HG03135 (cell line): ENCODE measurements around the gene NSD1.
A peak's percentile ranks its signal among the peaks of the same experiment; 100 is the strongest.

ENCODE experiments used
- ATAC-seq: cut with Tn5 transposase; IDR thresholded peaks from one replicate; pipeline ENCODE4 v1.9.1; 2021; ENCODE audit warnings: mild to moderate bottlenecking, moderate library complexity; ENCODE audit not compliant: unreplicated experiment

The NSD1 gene, protein sequence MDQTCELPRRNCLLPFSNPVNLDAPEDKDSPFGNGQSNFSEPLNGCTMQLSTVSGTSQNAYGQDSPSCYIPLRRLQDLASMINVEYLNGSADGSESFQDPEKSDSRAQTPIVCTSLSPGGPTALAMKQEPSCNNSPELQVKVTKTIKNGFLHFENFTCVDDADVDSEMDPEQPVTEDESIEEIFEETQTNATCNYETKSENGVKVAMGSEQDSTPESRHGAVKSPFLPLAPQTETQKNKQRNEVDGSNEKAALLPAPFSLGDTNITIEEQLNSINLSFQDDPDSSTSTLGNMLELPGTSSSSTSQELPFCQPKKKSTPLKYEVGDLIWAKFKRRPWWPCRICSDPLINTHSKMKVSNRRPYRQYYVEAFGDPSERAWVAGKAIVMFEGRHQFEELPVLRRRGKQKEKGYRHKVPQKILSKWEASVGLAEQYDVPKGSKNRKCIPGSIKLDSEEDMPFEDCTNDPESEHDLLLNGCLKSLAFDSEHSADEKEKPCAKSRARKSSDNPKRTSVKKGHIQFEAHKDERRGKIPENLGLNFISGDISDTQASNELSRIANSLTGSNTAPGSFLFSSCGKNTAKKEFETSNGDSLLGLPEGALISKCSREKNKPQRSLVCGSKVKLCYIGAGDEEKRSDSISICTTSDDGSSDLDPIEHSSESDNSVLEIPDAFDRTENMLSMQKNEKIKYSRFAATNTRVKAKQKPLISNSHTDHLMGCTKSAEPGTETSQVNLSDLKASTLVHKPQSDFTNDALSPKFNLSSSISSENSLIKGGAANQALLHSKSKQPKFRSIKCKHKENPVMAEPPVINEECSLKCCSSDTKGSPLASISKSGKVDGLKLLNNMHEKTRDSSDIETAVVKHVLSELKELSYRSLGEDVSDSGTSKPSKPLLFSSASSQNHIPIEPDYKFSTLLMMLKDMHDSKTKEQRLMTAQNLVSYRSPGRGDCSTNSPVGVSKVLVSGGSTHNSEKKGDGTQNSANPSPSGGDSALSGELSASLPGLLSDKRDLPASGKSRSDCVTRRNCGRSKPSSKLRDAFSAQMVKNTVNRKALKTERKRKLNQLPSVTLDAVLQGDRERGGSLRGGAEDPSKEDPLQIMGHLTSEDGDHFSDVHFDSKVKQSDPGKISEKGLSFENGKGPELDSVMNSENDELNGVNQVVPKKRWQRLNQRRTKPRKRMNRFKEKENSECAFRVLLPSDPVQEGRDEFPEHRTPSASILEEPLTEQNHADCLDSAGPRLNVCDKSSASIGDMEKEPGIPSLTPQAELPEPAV (N-terminal part only)

DNA sequence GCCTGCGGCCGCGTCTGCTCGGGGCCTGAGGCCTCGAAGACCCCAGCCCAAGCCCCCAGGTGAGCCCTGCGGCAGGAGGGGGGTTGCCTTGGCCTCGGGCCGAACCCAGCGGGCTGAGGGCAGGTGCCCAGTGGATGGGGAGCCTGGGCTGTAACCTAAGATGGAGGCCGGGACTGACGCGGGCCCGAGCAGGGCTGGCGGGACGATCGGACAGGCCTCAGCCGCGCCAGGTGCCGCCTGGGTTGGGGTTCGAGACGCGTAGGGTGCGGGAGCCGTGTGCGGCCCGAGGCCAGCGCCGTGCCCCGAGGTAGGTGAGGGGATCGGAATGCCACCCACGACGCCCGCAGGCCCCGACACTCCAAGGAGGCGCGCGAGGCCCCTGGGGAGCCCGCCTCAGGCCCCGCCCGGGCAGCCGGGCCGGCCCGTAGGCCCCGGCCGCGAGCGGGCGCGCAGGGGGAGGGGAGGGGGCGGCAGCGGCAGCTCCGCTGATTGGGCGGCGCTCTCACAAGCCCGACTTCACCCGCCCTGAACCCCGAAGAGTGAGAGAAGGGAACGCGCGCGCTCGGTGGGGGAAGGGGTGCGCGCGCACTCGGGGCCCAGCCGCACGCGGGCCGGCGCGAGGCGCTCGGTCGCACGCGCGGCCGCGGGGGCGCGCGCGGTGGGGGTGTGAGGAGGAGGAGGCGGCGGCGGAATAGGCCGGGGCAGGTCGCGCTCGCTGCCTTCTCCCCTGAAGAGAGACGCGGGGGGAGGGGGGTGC lies at the start of gene NSD1:
TSS of gene NSD1 (plus strand) at position 678 of the 757 bp plus-strand sequence. CDS start 1,331 bp downstream, outside the sequence.
- ATAC-seq: peak; percentile 65

DNA sequence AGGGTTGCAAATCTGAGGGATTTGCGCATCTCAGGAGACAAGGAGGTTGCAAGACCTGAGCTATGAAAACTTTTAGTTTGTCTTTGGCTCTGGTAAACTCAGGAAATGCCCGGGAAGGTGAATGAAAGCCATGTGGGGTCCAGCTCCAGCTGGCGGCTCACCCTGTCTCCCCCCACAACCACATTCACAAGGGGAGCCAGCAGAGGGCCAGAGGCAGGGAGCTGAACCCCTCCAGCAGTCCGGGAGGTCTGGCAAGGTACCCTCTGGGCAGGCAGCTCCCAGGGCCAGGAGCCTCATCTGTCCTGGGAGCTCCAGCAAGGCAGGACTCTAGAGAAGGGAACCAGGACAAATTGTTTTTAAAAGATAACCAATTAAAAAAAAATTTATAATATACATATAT lies 49.4 kb upstream of the NSD1 start:
- no peak for ATAC-seq

DNA sequence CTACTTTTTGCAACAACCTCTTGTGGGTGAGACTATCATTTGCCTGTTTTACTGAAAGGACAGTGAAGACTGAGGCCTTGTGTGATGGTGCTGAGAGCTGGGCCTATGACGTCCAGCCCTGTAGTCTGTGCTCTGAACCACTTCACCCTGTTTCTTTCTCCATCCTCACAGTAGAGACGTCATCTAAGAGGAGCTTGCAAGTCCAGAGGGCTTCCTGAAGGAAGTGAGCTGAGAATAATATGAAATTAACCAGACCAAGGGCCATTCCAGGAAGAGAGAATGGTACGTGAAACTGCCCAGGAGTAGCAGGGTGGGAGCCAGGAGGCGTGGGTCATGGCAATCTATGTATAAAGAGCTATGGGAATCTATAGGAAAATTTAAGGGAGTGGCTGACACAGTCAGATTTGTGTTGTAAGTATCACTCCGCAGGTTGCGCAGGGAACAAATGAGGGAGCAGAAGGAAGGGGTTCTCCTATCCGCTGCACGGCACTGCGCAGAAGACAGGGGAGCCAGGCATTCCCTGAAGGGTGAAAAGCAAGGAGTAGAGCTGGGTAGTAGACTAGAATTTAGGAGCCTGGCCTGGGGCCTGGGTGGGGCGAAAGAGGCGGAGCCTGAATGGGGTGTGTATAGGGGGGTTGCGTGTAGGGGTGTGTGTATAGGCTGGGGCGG lies 47.5 kb upstream of the NSD1 start:
- ATAC-seq: no peak

DNA sequence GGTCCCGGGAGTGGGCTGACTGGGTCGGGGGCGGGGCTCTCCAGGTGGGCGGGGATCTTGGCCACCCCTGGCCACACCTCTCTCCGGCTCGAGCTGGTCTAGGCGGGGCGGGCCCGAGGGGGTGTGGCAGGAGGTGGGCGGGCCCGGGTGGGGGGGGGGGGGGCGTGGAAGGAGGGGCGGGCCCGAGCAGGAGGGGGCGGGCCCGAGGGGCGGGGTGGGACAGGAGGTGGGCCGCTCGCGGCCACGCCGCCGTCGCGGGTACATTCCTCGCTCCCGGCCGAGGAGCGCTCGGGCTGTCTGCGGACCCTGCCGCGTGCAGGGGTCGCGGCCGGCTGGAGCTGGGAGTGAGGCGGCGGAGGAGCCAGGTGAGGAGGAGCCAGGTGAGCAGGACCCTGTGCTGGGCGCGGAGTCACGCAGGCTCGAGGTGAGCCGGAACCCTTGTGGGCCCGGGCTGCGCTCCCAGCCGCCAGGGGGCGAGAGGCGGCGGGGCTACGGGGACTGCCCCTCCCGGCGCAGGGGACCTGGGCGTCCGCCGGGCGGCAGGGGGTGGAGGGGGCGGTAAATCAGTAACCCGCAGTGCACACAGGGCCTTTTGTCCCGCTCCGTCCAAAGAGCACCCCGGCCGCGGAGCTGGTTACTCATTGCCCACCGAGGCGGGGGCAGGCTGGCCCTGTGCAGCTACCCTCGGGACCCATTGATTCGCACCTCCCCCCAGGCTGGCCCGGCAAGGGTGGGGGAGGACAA lies 46.7 kb upstream of the NSD1 start, which contains the start of gene FGFR4:
TSS of gene FGFR4 (plus strand) at position 262 of the 744 bp plus-strand sequence. CDS start 2,688 bp downstream, outside the sequence.
- ATAC-seq: peak; percentile 70

DNA sequence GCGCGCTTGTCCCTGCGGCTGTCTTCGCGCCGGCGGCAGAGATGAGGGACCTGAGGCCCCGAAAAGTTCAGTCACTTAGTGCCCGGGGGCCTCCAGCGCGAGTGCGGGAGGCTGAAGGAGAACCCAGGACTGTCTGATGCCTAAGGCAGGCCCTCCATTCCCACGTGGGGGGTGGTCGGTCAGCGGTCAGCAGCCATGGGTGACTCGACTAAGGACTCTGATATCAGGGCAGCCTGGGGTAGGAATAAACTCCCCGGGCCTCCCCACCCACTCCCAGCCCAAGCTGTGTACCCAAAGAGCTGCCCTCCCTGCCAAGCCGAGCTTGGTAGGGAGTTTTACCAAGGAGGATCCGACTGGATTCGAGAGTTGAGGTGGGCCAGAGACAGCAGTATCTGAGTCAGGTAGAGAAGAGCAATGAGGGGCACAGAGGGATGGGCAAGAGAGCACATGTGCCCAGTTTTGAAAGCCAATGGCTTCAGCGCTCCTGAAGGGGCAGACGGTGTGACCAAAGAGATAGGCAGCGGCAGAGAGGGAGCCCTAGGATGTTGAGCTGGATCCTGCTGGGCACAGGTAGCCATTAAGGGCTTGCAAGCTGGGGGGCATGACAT lies 46.1 kb upstream of the NSD1 start:
- ATAC-seq: no peak

DNA sequence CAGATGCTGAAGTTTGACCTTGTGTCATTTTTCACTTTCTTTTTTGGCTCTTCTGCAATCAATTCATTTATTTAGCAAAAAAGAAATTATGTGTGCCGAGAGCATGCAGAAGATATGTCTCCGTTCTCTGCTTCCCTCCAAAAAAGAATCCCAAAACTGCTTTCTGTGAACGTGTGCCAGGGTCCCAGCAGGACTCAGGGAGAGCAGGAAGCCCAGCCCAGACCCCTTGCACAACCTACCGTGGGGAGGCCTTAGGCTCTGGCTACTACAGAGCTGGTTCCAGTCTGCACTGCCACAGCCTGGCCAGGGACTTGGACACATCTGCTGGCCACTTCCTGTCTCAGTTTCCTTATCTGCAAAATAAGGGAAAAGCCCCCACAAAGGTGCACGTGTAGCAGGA lies 44.4 kb upstream of the NSD1 start:
- no peak for ATAC-seq

DNA sequence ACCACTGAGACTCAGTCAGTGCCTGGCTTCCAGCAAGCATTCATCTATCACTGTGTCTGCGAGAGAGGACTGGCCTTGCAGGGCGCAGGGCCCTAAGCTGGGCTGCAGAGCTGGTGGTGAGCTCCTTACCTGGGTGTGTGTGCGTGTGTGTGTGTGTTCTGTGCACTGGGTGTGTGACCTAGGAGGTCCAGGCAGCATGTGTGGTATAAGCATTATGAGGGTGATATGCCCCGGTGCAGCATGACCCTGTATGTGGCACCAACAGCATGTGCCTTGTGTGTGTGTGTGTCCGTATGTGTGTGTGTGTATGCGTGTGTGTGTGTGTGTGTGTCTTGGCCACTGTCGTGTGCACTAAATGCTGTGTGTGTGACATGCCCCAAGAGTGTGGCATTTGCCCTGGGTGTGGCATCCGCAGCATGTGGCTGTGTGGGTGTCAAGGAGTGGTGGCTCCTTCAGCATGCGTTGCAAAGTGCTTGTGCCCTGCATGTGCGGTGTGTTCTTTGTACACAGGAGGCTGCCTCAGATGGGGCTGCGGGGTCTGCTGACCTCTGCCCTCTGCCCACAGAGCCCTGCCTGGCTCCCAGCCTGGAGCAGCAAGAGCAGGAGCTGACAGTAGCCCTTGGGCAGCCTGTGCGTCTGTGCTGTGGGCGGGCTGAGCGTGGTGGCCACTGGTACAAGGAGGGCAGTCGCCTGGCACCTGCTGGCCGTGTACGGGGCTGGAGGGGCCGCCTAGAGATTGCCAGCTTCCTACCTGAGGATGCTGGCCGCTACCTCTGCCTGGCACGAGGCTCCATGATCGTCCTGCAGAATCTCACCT lies 43.5 kb upstream of the NSD1 start:
- ATAC-seq: no peak

DNA sequence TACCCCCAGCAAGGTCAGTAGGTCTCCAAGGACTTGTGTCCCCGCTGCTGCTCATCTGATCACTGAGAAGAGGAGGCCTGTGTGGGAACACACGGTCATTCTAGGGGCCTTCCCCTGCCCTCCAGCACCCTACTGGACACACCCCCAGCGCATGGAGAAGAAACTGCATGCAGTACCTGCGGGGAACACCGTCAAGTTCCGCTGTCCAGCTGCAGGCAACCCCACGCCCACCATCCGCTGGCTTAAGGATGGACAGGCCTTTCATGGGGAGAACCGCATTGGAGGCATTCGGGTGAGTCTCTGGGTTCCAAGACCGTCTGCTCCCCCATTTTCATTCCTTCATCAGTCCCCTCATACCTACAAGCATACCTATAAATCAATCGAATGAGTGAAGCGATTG lies 42.8 kb upstream of the NSD1 start:
- ATAC-seq: no peak

DNA sequence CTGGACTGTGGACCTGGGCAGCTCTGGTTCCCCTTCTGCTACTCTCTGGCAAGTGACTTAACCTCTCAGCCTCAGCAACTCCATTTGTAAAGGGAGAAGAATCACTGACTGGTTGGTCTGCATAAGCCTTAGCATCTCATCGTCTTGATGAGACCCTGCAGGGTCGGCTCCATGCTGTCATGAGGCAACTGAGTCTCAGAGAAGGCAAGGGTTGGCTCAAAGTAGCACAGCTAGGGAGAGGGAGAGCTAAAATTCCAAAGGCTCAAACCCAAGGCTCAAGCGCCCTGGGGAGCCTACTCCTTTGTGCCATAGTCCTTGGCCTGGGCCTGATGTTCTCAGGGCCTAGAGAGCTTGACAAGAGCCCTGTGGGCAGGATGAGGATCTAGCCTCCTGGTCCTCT lies 42.3 kb upstream of the NSD1 start:
- no peak for ATAC-seq

DNA sequence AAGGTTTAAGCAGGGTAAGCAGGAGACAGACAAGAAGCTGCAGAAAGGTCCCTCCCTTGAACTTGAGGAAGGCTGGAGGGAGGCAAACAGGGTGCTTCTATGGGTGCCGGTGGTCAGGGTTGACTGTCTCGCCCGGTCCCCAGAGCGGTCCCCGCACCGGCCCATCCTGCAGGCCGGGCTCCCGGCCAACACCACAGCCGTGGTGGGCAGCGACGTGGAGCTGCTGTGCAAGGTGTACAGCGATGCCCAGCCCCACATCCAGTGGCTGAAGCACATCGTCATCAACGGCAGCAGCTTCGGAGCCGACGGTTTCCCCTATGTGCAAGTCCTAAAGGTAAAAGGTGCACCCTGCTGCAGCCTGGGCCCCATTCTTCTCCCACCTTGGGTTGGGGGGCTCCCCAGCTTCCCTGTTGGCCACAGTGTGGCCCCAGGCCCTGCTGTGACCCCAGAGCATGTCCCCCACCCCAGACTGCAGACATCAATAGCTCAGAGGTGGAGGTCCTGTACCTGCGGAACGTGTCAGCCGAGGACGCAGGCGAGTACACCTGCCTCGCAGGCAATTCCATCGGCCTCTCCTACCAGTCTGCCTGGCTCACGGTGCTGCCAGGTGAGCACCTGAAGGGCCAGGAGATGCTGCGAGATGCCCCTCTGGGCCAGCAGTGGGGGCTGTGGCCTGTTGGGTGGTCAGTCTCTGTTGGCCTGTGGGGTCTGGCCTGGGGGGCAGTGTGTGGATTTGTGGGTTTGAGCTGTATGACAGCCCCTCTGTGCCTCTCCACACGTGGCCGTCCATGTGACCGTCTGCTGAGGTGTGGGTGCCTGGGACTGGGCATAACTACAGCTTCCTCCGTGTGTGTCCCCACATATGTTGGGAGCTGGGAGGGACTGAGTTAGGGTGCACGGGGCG lies 41.1 kb upstream of the NSD1 start:
- no peak for ATAC-seq

DNA sequence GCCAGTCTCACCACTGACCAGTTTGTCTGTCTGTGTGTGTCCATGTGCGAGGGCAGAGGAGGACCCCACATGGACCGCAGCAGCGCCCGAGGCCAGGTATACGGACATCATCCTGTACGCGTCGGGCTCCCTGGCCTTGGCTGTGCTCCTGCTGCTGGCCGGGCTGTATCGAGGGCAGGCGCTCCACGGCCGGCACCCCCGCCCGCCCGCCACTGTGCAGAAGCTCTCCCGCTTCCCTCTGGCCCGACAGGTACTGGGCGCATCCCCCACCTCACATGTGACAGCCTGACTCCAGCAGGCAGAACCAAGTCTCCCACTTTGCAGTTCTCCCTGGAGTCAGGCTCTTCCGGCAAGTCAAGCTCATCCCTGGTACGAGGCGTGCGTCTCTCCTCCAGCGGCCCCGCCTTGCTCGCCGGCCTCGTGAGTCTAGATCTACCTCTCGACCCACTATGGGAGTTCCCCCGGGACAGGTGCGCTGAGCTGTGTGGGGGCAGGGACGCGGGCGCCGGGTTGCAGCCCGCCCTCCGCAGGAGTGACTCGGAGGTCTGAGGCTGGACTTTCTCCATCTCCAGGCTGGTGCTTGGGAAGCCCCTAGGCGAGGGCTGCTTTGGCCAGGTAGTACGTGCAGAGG lies 40.4 kb upstream of the NSD1 start:
- ATAC-seq: no peak

DNA sequence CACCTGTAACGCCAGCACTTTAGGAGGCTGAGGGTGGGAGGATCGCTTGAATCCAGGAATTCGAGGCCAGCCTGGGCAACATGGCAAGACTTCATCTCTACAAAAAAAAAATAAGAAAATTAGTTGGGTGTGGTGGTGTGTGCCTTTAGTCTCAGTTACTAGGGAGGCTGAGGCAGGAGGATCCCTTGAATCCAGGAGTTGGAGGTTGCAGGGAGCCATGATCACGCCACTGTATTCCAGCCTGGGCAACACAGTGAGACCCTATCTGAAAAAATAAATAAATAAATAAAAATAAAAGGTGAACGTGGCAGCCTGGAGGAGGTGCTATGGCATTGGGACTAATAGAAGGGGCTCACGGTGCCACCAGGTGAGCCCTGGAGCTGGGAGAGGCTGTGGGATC lies 39.8 kb upstream of the NSD1 start:
- ATAC-seq: no peak

DNA sequence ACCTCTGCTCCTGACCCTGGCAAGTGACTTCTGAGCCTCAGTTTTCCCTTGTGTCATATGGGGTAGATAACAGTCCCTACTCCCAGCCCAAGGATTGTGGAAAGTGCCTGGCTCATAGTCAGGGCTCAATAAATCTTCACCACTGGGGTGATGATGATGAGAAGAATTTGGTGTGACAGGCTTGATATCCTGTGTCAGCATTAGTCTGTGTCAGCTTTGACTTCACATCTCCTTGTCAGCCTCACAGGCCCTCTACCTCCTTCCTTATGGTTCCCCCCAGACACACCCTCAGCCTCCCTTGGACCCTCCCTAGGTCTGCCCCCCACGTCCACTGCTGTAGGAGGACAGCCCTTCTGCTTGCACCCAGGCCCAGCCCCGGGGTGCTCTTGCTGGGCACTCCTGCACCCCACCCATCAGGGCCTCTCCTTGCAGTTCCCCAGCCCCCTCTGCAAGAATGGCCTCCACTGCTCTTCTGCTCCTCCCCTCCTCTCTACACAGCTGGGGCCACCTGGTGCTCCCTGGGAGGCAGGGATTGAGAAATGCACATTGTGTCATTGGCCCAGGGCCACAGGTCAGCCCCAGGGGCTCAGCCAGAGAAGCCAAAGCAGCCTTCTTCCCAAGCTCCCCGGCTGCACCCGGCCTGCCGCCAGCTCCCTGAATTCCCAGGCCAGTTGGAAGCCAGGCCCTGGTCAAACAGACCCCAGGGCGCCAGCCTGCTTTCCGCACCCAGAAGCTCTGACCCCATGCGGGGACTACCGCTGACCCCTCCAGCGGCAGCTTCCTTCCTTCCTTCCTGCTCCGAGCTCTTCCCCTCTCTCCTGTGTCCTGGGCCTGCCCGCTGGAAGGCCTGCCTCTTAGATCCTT lies 39.1 kb upstream of the NSD1 start:
- no peak for ATAC-seq

DNA sequence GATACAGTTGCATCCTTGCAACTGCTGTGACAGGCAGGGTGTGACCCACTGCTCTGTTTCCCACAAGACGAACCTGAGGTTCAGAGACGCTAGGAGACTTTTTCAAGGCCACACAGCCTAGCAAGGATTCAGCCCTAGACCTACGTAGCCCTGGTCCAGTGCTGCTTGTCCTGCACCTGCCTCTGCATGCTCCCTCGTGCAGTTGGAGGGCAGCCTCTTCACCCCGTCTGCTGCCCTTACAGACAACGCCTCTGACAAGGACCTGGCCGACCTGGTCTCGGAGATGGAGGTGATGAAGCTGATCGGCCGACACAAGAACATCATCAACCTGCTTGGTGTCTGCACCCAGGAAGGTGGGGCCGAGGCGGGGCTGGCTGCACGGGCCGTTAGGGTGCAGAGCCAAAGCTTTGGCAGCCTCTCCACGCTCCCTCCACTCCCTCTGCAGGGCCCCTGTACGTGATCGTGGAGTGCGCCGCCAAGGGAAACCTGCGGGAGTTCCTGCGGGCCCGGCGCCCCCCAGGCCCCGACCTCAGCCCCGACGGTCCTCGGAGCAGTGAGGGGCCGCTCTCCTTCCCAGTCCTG lies 38.4 kb upstream of the NSD1 start:
- ATAC-seq: no peak
